HG03457 (cell line): ENCODE data around the gene TSPEAR.
"Not testable (repeated sequence)": the region's sequence is repeated elsewhere in the genome, so short reads cannot be mapped to it uniquely, and the experiment has no call there.

Source experiments
- ATAC-seq: cut with Tn5 transposase; IDR thresholded peaks from one replicate; pipeline ENCODE4 v1.9.1; 2021; ENCODE audit warnings: moderate number of reproducible peaks; ENCODE audit not compliant: unreplicated experiment

Gene TSPEAR

DNA sequence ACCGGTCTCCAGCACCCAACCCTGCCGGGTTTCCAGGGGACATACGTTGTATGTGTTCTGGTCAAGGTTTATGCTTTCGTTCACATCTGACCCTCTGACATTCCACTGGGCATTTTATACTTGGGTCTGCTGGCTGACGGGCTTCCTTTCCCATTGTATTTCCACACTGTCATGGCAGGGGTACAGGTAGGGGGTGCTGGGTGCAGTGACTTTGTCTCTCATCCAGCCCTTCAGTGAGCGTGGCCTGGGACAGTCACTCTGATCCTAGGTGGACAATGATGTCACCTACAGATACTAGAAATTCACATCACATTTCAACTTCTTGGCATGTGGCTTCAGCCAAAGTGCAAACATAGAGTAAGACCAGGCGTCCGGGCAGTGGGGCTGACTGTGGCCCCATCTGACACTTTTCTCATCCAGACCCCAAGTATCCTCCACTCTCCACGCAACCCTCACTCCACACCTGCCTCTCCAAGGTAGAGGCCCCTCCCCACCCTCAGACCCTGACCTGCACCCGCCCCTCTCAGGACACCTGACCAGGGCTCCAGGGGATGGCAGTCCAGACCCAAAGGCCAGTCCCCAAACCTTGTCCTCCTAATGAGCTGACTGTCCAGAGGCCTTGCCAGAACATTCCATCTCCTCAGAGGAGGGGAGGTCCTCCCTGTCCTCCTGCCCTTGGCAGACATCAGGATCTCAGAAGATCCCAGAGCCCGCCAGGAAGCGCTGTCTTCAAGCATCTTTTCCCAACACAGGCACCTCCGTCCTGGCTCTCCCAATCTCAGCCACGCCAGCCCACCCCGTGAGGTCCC lies 75.0 kb downstream of the TSPEAR start:
- no peak for ATAC-seq

DNA sequence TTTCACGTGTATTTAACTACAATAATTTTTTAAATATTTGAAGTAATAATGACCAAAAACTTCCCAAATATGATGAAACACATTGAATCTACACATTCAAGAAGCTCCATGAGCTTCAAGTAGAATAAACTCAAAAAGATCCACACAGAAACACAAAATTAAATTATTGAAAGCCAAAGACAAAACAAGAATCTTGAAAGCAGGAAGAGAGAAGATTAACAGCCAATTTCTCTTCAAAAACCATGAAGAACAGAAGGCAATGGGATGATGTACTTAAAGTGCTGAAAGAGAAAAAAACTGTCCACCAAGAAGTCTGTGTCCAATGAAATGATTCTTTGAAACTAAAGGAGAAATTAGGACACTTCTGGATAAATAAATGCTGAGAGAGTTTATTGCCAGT lies 79.3 kb downstream of the TSPEAR start:
- ATAC-seq = no peak

DNA sequence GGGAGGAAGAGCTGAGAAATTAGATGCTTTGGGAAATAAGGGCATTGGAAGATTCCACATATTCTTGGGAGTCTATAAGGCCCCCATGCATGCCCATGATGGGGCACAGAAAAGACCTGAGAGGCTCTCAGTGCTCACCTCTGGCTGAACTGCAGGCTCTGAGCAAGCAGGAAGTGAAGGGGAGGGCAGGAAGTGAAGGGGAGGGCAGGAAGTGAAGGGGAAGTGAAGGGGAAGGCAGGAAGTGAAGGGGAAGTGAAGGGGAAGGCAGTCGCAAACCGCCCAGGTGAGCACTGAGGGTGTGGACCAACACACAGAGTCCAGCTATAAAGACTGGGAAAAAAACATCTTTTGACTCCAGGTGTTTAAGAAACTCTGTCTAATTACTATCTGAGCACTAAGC lies 80.9 kb downstream of the TSPEAR start:
- no peak for ATAC-seq

DNA sequence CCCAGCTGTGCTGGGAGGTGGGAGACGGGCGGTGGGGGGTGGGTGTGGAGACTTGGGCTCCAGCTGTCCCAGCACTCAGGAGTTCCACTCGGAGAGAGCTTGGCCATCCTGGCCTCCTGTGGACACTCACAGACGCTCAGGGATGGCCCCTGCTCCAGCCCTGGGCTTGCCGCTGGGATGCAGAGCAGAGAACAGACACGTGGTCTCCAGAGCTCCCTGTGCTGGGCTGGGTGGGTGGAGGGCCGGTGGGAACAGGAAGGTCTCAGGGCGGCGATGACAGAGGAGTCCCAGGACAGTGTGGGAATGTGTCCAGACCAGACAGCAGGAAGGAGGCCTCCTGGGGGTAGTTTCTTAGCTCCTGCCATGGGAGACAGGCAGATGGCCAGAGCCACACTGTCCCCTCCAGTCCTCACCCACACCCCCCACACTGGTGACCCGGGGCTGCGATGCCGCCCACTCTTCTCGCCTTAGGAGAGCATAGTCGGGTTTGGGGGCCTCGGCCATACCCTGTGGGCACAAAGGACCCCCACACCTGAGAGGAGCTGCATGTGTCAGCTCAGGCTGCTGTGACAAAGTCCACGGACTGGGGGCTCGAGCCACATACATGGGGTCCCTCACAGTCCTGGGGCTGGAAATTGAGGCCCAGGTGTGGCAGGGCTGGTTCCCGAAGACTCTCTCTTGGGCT lies 82.5 kb downstream of the TSPEAR start:
- ATAC-seq = no peak

DNA sequence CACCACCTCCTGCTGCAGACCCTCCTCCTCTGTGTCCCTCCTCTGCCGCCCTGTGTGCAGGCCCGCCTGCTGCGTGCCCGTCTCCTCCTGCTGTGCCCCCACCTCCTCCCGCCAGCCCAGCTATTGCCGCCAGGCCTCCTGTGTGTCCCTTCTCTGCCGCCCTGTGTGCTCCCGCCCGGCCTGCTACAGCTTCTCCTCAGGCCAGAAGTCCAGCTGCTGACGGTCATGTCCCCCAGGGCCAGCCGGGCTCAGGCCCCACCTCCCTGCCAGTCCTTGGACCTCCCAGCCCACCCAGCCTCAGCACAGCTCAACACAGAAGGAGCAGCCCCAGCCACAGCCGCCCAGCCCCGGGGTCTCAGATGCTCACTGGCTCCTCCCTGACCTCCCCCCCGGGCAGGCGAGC lies 83.5 kb downstream of the TSPEAR start:
- ATAC-seq = not testable (repeated sequence)

DNA sequence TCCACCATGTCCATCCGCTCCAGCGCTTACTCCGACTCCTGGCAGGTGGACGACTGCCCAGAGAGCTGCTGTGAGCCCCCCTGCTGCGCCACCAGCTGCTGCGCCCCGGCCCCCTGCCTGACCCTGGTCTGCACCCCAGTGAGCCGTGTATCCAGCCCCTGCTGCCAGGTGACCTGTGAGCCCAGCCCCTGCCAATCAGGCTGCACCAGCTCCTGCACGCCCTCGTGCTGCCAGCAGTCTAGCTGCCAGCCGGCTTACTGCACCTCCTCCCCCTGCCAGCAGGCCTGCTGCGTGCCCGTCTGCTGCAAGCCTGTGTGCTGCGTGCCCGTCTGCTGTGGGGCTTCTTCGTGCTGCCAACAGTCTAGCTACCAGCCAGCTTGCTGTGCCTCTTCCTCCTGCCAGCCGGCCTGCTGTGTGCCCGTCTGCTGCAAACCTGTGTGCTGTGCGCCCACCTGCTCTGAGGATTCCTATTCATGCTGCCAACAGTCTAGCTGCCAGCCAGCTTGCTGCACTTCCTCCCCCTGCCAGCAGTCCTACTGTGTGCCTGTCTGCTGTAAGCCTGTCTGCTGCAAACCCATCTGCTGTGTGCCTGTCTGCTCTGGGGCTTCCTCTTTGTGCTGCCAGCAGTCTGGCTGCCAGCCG lies 84.1 kb downstream of the TSPEAR start:
- not testable (repeated sequence) for ATAC-seq

DNA sequence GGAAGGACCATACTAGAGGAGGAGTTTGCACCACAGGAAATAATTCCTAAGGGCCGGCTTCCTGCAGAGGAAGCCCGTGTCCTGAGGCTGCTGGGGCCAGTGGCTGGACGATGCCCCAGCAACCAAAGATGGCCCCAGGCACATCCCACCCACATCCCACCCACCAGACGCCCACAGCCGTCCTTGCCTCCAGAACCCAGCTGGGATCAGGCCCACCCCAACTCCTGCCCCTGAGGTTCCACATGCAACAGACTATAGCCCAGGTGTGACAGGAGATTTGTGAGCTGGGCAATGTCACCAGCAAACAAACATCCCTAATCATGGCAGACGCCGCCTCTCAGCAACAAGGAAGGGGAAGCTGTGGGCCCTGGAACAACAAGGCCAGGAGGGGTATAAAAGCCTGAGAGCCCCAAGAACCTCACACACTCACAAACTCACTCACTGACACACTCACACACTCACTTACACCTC lies 84.7 kb downstream of the TSPEAR start, which contains the start of gene KRTAP10-9:
TSS of gene KRTAP10-9 (plus strand) at position 421 of the 471 bp plus-strand sequence. CDS start 79 bp downstream, outside the sequence.
- no peak for ATAC-seq

- ATAC-seq = no peak
Observed at GRCh38 chr21:44626262-44626661, 85.1 kb downstream of the TSPEAR start.

GRCh38 chr21:44625756-44626155 lies 85.6 kb downstream of the TSPEAR start:
- ATAC-seq = no peak

- no peak for ATAC-seq
Observed at GRCh38 chr21:44623575-44623974, 87.8 kb downstream of the TSPEAR start.

- ATAC-seq = no peak
Observed at GRCh38 chr21:44619886-44620285, 91.5 kb downstream of the TSPEAR start.

DNA sequence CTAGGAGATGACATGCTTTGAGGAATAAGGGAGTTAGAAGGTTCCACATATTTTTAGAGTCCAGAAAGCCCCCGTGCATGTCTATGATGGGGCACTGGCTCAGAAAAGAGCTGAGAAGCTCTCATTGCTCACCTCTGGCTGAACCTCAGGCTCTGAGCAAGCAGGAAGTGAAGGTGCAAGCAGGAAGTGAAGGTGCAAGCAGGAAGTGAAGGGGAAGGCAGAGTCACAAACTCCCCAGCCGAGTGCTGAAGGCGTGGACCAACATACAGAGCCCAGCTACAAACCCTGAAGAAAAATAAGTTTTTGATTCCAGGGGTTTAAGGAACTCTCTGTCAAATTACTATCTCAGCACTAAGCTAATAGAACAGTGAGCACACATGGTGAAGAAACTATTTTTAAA lies 92.5 kb downstream of the TSPEAR start:
- ATAC-seq = no peak

- ATAC-seq = no peak
Observed at GRCh38 chr21:44618504-44618903, 92.9 kb downstream of the TSPEAR start.

DNA sequence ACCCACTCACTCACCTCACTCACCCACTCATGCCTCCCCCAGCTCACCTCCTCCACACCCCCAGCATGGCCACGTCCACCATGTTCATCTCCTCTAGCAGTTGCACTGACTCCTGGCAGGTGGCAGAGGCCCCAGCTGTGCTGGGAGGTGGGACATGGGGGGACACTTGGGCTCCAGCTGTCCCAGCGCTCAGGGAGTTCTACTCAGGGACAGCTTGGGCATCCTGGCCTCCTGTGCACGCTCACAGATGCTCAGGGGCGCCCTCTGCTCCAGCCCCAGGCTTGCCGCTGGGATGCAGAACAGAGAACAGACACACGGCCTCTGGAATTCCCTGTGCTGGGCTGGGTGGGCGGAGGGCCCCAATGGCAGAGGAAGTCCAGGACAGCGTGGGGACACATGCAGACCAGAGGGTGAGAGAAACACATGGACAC lies 94.3 kb downstream of the TSPEAR start:
- ATAC-seq = no peak

DNA sequence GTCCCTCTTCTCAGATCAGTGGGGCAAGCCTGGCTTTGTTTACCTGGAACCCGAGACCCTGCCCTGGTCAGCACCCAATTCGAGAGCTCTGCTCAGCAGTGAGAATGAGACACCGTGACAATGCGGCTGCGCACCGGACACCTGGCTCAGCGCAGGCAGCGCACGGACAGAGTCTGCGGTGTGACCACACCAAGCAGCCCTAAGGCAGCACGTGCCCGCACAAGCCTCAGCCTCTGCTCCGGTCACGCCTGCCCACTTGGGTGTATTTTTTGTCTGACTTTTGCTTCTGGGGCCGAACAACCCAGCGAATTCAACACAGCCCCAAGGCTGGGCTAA lies 94.8 kb downstream of the TSPEAR start:
- no peak for ATAC-seq

DNA sequence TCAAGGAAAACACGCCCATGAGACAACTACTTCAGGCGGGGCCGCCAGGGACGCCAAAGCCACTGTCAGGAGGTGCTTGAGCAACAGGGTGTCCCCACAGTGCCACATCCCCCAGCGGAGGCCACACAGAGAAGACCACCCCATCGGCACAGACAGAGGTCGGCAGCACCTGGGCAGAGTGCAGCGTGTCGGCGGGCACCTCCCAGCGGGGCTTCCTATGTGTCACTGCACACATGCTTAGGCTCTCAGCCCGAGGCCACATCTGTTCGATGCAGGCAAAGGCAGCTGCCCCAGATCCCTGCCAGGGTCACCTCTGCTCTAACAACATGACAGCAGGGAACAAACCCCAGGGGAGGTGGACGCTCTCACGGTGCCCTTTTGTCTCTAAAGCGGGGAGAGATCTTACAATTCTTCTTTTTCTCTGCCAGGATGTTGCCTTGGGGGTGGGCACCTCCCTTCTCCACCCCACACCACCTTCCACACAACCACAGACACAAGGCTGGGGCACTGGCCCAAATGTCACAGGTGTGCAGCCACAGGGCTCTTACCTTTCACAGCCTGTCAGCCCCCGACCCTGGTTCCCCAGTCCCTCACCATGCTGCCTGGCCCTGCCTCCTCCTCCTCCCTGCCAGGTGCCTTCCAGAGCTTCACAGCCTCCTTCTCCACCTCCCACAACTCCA lies 95.3 kb downstream of the TSPEAR start:
- no peak for ATAC-seq

- no peak for ATAC-seq
Observed at GRCh38 chr21:44615466-44615865, 95.9 kb downstream of the TSPEAR start.

DNA sequence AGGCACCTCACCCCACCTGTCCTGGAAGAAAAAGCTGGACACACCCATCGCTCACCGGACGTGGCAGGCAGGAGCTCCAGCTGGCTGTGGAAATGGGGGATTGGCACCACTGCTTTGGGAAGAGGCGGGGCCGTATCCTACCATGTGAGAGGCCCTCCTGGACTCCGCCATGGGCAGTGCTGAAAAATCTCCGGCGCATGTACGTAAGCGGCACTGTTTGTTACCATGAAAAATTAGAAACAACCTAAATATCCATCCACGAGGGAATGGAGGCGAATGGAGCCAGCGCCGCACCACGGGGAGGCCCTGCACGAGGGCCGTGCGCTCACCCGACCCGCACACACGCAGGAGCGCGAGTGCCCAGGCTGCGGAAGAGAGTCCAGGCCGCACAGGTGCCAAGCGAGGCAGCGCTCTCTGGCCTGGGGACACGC lies 96.4 kb downstream of the TSPEAR start:
- ATAC-seq = no peak

DNA sequence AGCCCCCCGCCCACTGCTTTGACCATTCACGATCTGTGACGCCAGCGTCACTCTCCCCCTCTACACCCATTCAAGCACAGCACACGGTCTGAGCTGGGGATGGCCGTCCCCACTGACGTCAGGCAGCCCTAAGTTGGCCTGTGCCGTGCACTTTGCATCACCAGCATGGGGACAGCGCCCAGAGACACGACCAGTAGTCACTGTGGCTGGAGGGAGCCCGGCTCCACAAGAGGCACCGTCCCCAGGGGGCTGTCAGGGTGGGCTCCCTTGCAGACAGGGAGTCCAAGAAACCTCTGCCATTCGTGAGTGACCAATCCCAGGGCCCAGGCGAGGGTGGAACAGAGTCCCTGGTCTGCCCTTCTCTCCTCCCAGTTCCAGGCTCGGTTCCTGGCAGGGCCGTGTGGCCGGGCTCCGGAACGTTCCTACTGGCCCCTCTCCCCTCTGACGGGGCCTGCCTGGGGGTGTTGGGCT lies 97.2 kb downstream of the TSPEAR start:
- ATAC-seq = no peak

DNA sequence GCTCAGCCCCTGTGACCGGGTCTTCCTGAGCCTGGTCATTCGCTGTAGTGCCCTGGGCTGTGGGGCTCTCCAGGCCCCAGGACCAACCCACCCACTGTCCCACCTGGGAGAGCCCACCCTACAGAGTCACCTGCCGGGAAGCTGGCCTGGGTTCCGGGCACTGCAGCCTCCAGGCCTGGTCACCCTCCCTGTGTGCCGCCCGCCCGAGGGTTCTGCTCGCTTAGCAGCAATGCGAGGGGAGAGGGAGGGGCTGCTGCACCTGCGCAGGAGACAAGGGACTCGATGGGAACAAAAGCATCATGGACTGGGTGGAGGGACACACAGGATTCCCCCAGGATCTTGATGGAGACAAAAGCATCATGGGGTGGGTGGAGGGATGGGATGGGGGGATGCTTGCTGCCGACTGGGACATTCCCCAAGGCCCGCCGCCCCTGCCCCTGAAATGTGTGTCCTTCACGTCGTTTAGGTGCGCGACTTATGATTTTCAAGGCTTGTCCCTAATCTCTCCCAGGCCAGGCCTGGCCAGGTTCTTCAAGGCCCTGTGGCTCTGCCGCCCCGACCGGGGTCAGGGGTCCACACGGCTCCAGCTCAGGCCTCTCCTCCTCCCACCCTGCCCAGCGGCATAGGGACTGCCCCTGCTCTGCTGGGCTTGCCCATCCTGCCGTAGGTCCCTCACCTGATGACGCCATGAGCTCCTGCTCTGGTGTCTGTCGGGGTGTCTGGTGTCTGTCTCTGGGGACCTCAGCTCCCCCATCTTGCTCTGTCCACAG lies 97.8 kb downstream of the TSPEAR start:
- no peak for ATAC-seq
